ENCODE measurements around the gene AGAP3.

GRCh38 chr7:151056283-151056665 is 30.0 kb upstream of the AGAP3 start:
- TF ChIP-seq CTCF (IDR thresholded peaks at IDR 0.05 in 2 of 3, conservative IDR thresholded peaks at IDR 0.05 in 1 of 3; ENCODE audit: borderline replicate concordance in 1 of 3, insufficient read depth in 1 of 3, low read depth in 2 of 3, low read length in 2 of 3), result no peak
- no peak for TF ChIP-seq MAX (IDR thresholded peaks at IDR 0.05)
- no peak for TF ChIP-seq POLR2AphosphoS5 (IDR thresholded peaks at IDR 0.05; ENCODE audit: low read depth, low read length)
- no peak for TF ChIP-seq ZNF274 (IDR thresholded peaks at IDR 0.05; ENCODE audit: low read depth, low read length)
- no peak for TF ChIP-seq POLR2A (IDR thresholded peaks at IDR 0.05; ENCODE audit: borderline replicate concordance, extremely low read depth, insufficient read depth, insufficient read length)
- TF ChIP-seq RAD21 (IDR thresholded peaks at IDR 0.05; ENCODE audit: low read depth), result no peak
- TF ChIP-seq SIN3A (IDR thresholded peaks at IDR 0.05; ENCODE audit: low read depth), result no peak
- no peak for TF ChIP-seq EZH2 (IDR thresholded peaks at IDR 0.05)
- TF ChIP-seq CEBPB (IDR thresholded peaks at IDR 0.05; ENCODE audit: low read depth), result no peak
- no peak for TF ChIP-seq REST (IDR thresholded peaks at IDR 0.05; ENCODE audit: low read depth)
- TF ChIP-seq EZH2phosphoT487 (IDR thresholded peaks at IDR 0.05; ENCODE audit: borderline replicate concordance), result no peak
- TF ChIP-seq JUND (IDR thresholded peaks at IDR 0.05), result no peak
